Measurements from ENCODE around the gene CYB561.

Gene CYB561

GRCh38 chr17:63487014-63487339 lies 40.9 kb upstream of the CYB561 start:
- H3K4me3 ChIP-seq (ENCODE audit: low read length), result no peak overlapping the region
- no peaks in the 10 kb centered on the region for H3K36me3 ChIP-seq (ENCODE audit: insufficient read depth, low read length)
- no peaks in the 10 kb centered on the region for H3K9me3 ChIP-seq (replicated peaks; ENCODE audit: low read length)
- H3K9ac ChIP-seq (ENCODE audit: low read depth, low read length), result no peak overlapping the region
- peaks cover 38% of the 10 kb centered on the region for H3K27me3 ChIP-seq (ENCODE audit: control insufficient read depth, insufficient read depth, low read length)
- no peak overlapping the region for H3K4me2 ChIP-seq (ENCODE audit: low read length)
- H3K4me1 ChIP-seq (ENCODE audit: control insufficient read depth, insufficient read depth, low read length), result no peaks in the 10 kb centered on the region

GRCh38 chr17:63486317-63487013 lies 40.4 kb upstream of the CYB561 start:
- Histone ChIP-seq H3K4me2 (ENCODE audit: low read length) (no peak overlapping the region), H3K9ac (ENCODE audit: low read depth, low read length) (no peak overlapping the region), H3K36me3 (ENCODE audit: insufficient read depth, low read length) (no peaks in the 10 kb centered on the region), H3K27me3 (ENCODE audit: control insufficient read depth, insufficient read depth, low read length) (peaks cover 32% of the 10 kb centered on the region), H3K4me3 (ENCODE audit: low read length) (no peak overlapping the region), H3K4me1 (ENCODE audit: control insufficient read depth, insufficient read depth, low read length) (no peaks in the 10 kb centered on the region), H3K9me3 (replicated peaks; ENCODE audit: low read length) (no peaks in the 10 kb centered on the region)

GRCh38 chr17:63483655-63484575 lies 37.8 kb upstream of the CYB561 start:
- Histone ChIP-seq H3K27me3 (ENCODE audit: control insufficient read depth, insufficient read depth, low read length) (peaks cover 8% of the 10 kb centered on the region), H3K36me3 (ENCODE audit: insufficient read depth, low read length) (no peaks in the 10 kb centered on the region), H3K4me1 (ENCODE audit: control insufficient read depth, insufficient read depth, low read length) (peaks cover 2% of the 10 kb centered on the region), H3K9me3 (replicated peaks; ENCODE audit: low read length) (no peaks in the 10 kb centered on the region), H3K9ac (ENCODE audit: low read depth, low read length) (no peak overlapping the region), H3K4me3 (ENCODE audit: low read length) (no peak overlapping the region), H3K4me2 (ENCODE audit: low read length) (no peak overlapping the region)

- Histone ChIP-seq H3K4me1 (ENCODE audit: control insufficient read depth, insufficient read depth, low read length) (peaks cover 11% of the 10 kb centered on the region), H3K36me3 (ENCODE audit: insufficient read depth, low read length) (no peaks in the 10 kb centered on the region), H3K4me3 (ENCODE audit: low read length) (no peak overlapping the region), H3K9me3 (replicated peaks; ENCODE audit: low read length) (no peaks in the 10 kb centered on the region), H3K27me3 (ENCODE audit: control insufficient read depth, insufficient read depth, low read length) (peaks cover 4% of the 10 kb centered on the region), H3K4me2 (ENCODE audit: low read length) (no peak overlapping the region), H3K9ac (ENCODE audit: low read depth, low read length) (no peak overlapping the region)
These were observed 36.9 kb upstream of the CYB561 start for GRCh38 chr17:63483038-63483437.

GRCh38 chr17:63482509-63482908 lies 36.4 kb upstream of the CYB561 start:
- no peak overlapping the region for H3K4me3 ChIP-seq (ENCODE audit: low read length)
- H3K9me3 ChIP-seq (replicated peaks; ENCODE audit: low read length), result no peaks in the 10 kb centered on the region
- H3K36me3 ChIP-seq (ENCODE audit: insufficient read depth, low read length), result no peaks in the 10 kb centered on the region
- H3K4me1 ChIP-seq (ENCODE audit: control insufficient read depth, insufficient read depth, low read length), result peaks cover 16% of the 10 kb centered on the region
- no peak overlapping the region for H3K9ac ChIP-seq (ENCODE audit: low read depth, low read length)
- peaks cover 9% of the 10 kb centered on the region for H3K27me3 ChIP-seq (ENCODE audit: control insufficient read depth, insufficient read depth, low read length)
- H3K4me2 ChIP-seq (ENCODE audit: low read length), result no peak overlapping the region

- H3K9me3 ChIP-seq (replicated peaks; ENCODE audit: low read length), result no peaks in the 10 kb centered on the region
- peaks cover 11% of the 10 kb centered on the region for H3K27me3 ChIP-seq (ENCODE audit: control insufficient read depth, insufficient read depth, low read length)
- H3K4me1 ChIP-seq (ENCODE audit: control insufficient read depth, insufficient read depth, low read length), result peaks cover 21% of the 10 kb centered on the region
- no peaks in the 10 kb centered on the region for H3K36me3 ChIP-seq (ENCODE audit: insufficient read depth, low read length)
- no peak overlapping the region for H3K9ac ChIP-seq (ENCODE audit: low read depth, low read length)
- no peak overlapping the region for H3K4me3 ChIP-seq (ENCODE audit: low read length)
- no peak overlapping the region for H3K4me2 ChIP-seq (ENCODE audit: low read length)
These were observed 35.4 kb upstream of the CYB561 start for GRCh38 chr17:63481488-63481870.

- no peak overlapping the region for H3K4me2 ChIP-seq (ENCODE audit: low read length)
- H3K9ac ChIP-seq (ENCODE audit: low read depth, low read length), result no peak overlapping the region
- H3K9me3 ChIP-seq (replicated peaks; ENCODE audit: low read length), result no peaks in the 10 kb centered on the region
- H3K36me3 ChIP-seq (ENCODE audit: insufficient read depth, low read length), result no peaks in the 10 kb centered on the region
- H3K27me3 ChIP-seq (ENCODE audit: control insufficient read depth, insufficient read depth, low read length), result peaks cover 8% of the 10 kb centered on the region
- H3K4me1 ChIP-seq (ENCODE audit: control insufficient read depth, insufficient read depth, low read length), result peaks cover 21% of the 10 kb centered on the region
- no peak overlapping the region for H3K4me3 ChIP-seq (ENCODE audit: low read length)
These were observed 34.9 kb upstream of the CYB561 start for GRCh38 chr17:63480826-63481487.

GRCh38 chr17:63480192-63480784 lies 34.2 kb upstream of the CYB561 start:
- peaks cover 10% of the 10 kb centered on the region for H3K27me3 ChIP-seq (ENCODE audit: control insufficient read depth, insufficient read depth, low read length)
- H3K4me1 ChIP-seq (ENCODE audit: control insufficient read depth, insufficient read depth, low read length), result peaks cover 21% of the 10 kb centered on the region
- H3K36me3 ChIP-seq (ENCODE audit: insufficient read depth, low read length), result no peaks in the 10 kb centered on the region
- H3K9ac ChIP-seq (ENCODE audit: low read depth, low read length), result no peak overlapping the region
- no peak overlapping the region for H3K4me3 ChIP-seq (ENCODE audit: low read length)
- H3K4me2 ChIP-seq (ENCODE audit: low read length), result no peak overlapping the region
- H3K9me3 ChIP-seq (replicated peaks; ENCODE audit: low read length), result no peaks in the 10 kb centered on the region

- Histone ChIP-seq H3K4me3 (ENCODE audit: low read length) (no peak overlapping the region), H3K36me3 (ENCODE audit: insufficient read depth, low read length) (no peaks in the 10 kb centered on the region), H3K4me1 (ENCODE audit: control insufficient read depth, insufficient read depth, low read length) (peaks cover 21% of the 10 kb centered on the region), H3K9ac (ENCODE audit: low read depth, low read length) (no peak overlapping the region), H3K9me3 (replicated peaks; ENCODE audit: low read length) (no peaks in the 10 kb centered on the region), H3K4me2 (ENCODE audit: low read length) (no peak overlapping the region), H3K27me3 (ENCODE audit: control insufficient read depth, insufficient read depth, low read length) (peaks cover 16% of the 10 kb centered on the region)
These were observed 33.5 kb upstream of the CYB561 start for GRCh38 chr17:63479495-63480184.

- Histone ChIP-seq H3K4me1 (ENCODE audit: control insufficient read depth, insufficient read depth, low read length) (peaks cover 21% of the 10 kb centered on the region), H3K4me2 (ENCODE audit: low read length) (peak overlapping the region; percentile 96), H3K9ac (ENCODE audit: low read depth, low read length) (no peak overlapping the region), H3K4me3 (ENCODE audit: low read length) (no peak overlapping the region), H3K27me3 (ENCODE audit: control insufficient read depth, insufficient read depth, low read length) (peaks cover 17% of the 10 kb centered on the region), H3K9me3 (replicated peaks; ENCODE audit: low read length) (no peaks in the 10 kb centered on the region), H3K36me3 (ENCODE audit: insufficient read depth, low read length) (no peaks in the 10 kb centered on the region)
These were observed 32.8 kb upstream of the CYB561 start for GRCh38 chr17:63478814-63479494.

Measured in skeletal muscle satellite cell (primary cell).